Liver (tissue), 3 donors: ENCODE results near the gene HIP1R.

Source experiments
- GABPA ChIP-seq, 2 donors: IDR thresholded peaks in 1 of 2; conservative IDR thresholded peaks in 1 of 2; 2 replicates each; pipeline ENCODE4 v1.6.1; 2016; ENCODE audit warnings: antibody characterized with exemption in 2 of 2, mild to moderate bottlenecking in 1 of 2, moderate library complexity in 1 of 2
- HNF4G ChIP-seq: IDR thresholded peaks from 2 replicates; pipeline ENCODE4 v1.6.1; 2016; ENCODE audit warnings: antibody characterized with exemption
- RAD21 ChIP-seq, 2 donors: IDR thresholded peaks; 2 replicates each; pipeline ENCODE4 v1.6.1; 2016; ENCODE audit warnings: antibody characterized with exemption in 2 of 2, mild to moderate bottlenecking in 2 of 2
- RXRA ChIP-seq, 2 donors: IDR thresholded peaks; 2 replicates each; pipeline ENCODE4 v1.6.1; 2017 to 2018; ENCODE audit warnings: antibody characterized with exemption in 2 of 2, mild to moderate bottlenecking in 1 of 2
- SP1 ChIP-seq: IDR thresholded peaks from 2 replicates; pipeline ENCODE4 v1.6.1; 2018; ENCODE audit warnings: antibody characterized with exemption, mild to moderate bottlenecking
- TAF1 ChIP-seq: conservative IDR thresholded peaks from 2 replicates; pipeline ENCODE4 v1.6.1; 2016; ENCODE audit warnings: antibody characterized with exemption, mild to moderate bottlenecking
- YY1 ChIP-seq: IDR thresholded peaks from 2 replicates; pipeline ENCODE4 v1.6.1; 2016; ENCODE audit warnings: antibody characterized with exemption, mild to moderate bottlenecking
- TF ChIP-seq, protein P1 (sequence below): fragments of 150-350 bp; IDR thresholded peaks from 2 replicates; pipeline ENCODE4 v1.5.1; 2017; ENCODE audit warnings: improper control_type of control experiment, low read depth, low read length; ENCODE audit not compliant: missing input control
- TF ChIP-seq, protein P2 (sequence below): IDR thresholded peaks from 2 replicates; pipeline ENCODE4 v1.6.1; 2016; ENCODE audit warnings: antibody characterized with exemption
- donor health status: healthy.
- donor health status: healthy.

GRCh38 chr12:122785503-122785902, 49.8 kb upstream of the HIP1R start:
- TF ChIP-seq, protein P1, sequence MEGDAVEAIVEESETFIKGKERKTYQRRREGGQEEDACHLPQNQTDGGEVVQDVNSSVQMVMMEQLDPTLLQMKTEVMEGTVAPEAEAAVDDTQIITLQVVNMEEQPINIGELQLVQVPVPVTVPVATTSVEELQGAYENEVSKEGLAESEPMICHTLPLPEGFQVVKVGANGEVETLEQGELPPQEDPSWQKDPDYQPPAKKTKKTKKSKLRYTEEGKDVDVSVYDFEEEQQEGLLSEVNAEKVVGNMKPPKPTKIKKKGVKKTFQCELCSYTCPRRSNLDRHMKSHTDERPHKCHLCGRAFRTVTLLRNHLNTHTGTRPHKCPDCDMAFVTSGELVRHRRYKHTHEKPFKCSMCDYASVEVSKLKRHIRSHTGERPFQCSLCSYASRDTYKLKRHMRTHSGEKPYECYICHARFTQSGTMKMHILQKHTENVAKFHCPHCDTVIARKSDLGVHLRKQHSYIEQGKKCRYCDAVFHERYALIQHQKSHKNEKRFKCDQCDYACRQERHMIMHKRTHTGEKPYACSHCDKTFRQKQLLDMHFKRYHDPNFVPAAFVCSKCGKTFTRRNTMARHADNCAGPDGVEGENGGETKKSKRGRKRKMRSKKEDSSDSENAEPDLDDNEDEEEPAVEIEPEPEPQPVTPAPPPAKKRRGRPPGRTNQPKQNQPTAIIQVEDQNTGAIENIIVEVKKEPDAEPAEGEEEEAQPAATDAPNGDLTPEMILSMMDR, result no peak
- TF ChIP-seq RAD21 (IDR thresholded peaks at IDR 0.05), result no peak
- no peak for TF ChIP-seq YY1
- no peak for TF ChIP-seq TAF1
- no peak for TF ChIP-seq GABPA (IDR thresholded peaks at IDR 0.05 in 1 of 2, conservative IDR thresholded peaks at IDR 0.05 in 1 of 2)
- TF ChIP-seq, protein P2, sequence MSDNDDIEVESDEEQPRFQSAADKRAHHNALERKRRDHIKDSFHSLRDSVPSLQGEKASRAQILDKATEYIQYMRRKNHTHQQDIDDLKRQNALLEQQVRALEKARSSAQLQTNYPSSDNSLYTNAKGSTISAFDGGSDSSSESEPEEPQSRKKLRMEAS, result no peak
- TF ChIP-seq SP1, result no peak
- no peak for TF ChIP-seq RXRA (IDR thresholded peaks at IDR 0.05)
- TF ChIP-seq HNF4G, result no peak
